ENCODE measurements around the gene ANK2.

DNA sequence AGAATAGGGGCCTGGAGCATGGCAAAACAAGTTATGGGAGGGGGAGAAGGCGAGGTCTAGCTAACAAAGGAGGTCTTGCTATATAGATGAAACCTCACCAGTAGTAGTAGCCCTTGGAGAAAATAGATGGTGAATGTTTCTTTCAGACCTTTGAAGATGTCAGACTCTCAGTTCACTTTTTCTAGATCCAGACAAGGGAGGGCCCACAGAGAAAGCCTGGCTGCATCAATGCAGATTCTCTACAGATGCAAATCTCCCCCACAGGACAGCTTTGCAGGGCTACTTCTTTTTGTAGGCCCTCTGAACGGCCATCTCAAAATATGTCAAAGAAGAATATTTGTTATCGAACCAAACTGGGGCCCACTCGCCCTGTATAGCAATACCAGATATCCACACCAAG is 159.7 kb downstream of the ANK2 start:
- TF ChIP-seq, protein P1, sequence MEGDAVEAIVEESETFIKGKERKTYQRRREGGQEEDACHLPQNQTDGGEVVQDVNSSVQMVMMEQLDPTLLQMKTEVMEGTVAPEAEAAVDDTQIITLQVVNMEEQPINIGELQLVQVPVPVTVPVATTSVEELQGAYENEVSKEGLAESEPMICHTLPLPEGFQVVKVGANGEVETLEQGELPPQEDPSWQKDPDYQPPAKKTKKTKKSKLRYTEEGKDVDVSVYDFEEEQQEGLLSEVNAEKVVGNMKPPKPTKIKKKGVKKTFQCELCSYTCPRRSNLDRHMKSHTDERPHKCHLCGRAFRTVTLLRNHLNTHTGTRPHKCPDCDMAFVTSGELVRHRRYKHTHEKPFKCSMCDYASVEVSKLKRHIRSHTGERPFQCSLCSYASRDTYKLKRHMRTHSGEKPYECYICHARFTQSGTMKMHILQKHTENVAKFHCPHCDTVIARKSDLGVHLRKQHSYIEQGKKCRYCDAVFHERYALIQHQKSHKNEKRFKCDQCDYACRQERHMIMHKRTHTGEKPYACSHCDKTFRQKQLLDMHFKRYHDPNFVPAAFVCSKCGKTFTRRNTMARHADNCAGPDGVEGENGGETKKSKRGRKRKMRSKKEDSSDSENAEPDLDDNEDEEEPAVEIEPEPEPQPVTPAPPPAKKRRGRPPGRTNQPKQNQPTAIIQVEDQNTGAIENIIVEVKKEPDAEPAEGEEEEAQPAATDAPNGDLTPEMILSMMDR (IDR thresholded peaks at IDR 0.05) = no peak
- TF ChIP-seq POLR2AphosphoS5 (IDR thresholded peaks at IDR 0.05) (no peak), POLR2A (IDR thresholded peaks at IDR 0.05) (no peak)
